Ovary (tissue), 3 donors: Measurements from ENCODE around the gene SLC39A7.

Source experiments
- POLR2A ChIP-seq: fragments of 450-650 bp; IDR thresholded peaks from one replicate; pipeline ENCODE4 v1.6.1; 2017; ENCODE audit warnings: antibody characterized with exemption, mild to moderate bottlenecking, moderate library complexity
- TF ChIP-seq, protein P1 (sequence below), 3 donors: fragments of 450-650 bp in 2 of 3; fragments of 200-600 bp in 1 of 3; IDR thresholded peaks; one replicate each; pipeline versions ENCODE4 v1.5.1 to v1.8.0; 2016 to 2022; ENCODE audit warnings: antibody characterized with exemption in 3 of 3, mild to moderate bottlenecking in 1 of 3
- donor health status: DM: no; HTN: no; CAD: no.

DNA sequence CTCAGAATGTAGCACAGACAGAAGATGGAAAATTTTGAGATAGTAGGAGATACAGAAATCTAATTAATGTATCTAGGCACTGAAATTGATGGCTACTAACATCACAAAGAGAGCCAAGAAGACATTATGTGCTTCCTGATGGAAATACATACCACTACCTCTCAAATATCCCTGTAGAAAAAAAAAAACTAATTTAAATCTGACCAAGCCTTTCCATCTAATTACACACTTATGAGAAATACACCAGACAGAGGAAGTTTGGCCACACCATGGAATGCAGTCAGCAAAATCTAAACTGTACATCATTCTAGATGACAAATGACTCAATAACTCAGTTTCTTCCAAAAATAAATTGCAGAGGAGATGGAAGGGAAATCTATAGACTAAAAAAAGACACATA, 52.1 kb downstream of the SLC39A7 start:
- no peak for TF ChIP-seq POLR2A
- TF ChIP-seq, protein P1, sequence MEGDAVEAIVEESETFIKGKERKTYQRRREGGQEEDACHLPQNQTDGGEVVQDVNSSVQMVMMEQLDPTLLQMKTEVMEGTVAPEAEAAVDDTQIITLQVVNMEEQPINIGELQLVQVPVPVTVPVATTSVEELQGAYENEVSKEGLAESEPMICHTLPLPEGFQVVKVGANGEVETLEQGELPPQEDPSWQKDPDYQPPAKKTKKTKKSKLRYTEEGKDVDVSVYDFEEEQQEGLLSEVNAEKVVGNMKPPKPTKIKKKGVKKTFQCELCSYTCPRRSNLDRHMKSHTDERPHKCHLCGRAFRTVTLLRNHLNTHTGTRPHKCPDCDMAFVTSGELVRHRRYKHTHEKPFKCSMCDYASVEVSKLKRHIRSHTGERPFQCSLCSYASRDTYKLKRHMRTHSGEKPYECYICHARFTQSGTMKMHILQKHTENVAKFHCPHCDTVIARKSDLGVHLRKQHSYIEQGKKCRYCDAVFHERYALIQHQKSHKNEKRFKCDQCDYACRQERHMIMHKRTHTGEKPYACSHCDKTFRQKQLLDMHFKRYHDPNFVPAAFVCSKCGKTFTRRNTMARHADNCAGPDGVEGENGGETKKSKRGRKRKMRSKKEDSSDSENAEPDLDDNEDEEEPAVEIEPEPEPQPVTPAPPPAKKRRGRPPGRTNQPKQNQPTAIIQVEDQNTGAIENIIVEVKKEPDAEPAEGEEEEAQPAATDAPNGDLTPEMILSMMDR (IDR thresholded peaks at IDR 0.05) = no peak
